Activated CD4-positive, alpha-beta T cell treated with anti-CD3 and anti-CD28 coated beads for 24 hours (primary cell): ENCODE data around the gene SPATA31C1.
"Not testable (repeated sequence)": the region's sequence is repeated elsewhere in the genome, so short reads cannot be mapped to it uniquely, and the experiment has no call there.

Experiments used
- DNase-seq, 2 donors: peaks; one replicate each; pipeline ENCODE4 v3.0.0-alpha.2; 2020; ENCODE audit warnings: low read depth in 2 of 2

SPATA31C1 gene

DNA sequence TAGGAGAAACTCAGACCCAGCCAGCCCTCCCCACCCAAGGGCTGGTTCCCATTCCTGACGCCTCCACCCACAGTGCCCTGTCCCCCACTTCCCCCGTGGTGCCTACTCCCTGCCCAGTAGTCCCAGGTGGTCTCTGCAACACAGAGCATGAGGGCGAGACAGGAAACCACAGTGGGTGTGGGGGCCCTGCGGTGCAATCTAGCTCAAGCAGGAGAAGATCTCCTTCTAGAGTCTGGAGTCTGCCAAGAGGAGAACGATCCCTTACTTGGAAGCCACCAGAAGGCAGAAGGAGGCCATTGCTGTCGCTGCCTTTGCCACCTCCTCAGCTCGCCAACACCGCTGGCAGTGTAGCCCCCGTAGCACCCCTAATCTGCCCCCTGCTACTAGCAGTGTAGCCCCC is 20.2 kb downstream of the SPATA31C1 start:
- not testable (repeated sequence) for DNase-seq

DNA sequence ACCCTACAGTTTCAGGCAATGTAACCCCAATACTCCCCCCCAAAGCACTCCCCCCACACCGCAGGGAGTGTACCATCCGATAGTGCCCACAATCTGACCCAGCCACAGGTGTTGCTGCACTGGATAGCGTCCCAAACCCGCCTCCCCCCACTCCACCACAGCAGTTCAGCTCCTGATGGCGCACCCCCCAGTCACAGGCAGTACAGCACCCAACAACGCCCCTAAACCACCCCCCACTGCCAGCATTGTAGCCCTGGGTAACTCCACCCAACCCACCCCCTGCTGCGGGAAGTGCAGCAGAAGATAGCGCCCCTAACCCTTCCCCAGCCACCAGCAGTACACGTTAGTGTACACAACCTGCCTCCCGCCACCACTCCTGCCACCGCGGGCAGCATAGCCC is 20.6 kb downstream of the SPATA31C1 start:
- DNase-seq, result not testable (repeated sequence)

DNA sequence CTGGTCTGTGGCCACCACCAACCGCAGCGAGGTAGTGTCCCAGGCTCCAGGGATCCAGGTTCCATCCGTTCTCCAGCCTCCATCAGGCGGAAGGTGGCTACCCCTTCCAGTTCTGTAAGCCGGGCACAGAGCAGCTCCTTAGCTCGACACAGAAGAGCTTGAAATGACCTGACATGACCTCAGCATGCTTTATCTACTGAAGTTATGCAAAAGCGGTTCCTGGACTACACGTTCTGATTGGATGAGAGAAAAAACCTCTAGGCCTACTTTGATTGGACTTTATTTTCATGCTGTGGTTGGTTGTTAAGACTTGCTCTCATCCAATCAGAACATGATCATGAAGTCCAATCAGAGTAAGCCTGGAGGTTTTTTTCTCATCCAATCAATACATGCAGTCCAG is 21.3 kb downstream of the SPATA31C1 start:
- DNase-seq, result not testable (repeated sequence)

DNA sequence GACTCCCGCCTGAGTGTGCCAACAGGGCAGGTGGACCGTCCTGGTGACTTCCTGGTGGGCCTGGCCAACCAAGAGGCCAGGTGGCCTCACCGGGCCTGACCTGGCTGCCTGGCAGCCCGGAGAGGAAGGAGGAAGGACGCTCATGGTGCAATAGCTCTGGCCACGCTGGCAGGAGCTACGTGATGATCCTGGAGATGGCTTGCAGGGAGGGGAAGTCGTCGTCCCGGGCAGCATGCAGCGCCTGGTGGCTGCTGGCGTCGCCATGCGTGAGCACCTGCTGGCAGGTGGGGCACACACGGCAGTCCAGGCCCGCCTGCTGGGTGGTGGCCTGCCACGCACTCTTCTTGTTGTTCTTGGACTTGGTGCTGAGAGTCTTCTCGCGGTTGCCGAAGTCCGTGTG is 26.3 kb downstream of the SPATA31C1 start:
- DNase-seq, result no peak

DNA sequence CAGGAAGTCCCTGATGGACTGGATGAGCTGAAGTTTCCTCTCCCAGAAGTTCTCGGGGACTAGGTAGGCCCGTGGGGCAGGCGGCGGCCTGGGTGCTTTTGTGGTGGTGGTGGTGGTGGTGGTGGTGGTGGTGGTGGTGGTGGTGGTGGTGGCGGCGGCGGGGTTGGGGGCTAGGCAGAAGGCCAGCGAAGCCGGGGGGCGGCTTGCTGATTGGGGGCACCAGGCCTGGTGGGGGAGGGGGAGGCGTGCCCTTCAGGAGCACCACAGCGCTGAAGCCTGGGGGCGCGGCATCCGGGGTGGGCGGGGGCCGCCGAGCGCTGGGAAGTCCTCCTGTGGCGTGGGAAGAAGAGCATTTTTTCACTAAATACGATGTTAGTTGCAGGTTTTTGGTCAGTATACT is 26.9 kb downstream of the SPATA31C1 start:
- no peak for DNase-seq

DNA sequence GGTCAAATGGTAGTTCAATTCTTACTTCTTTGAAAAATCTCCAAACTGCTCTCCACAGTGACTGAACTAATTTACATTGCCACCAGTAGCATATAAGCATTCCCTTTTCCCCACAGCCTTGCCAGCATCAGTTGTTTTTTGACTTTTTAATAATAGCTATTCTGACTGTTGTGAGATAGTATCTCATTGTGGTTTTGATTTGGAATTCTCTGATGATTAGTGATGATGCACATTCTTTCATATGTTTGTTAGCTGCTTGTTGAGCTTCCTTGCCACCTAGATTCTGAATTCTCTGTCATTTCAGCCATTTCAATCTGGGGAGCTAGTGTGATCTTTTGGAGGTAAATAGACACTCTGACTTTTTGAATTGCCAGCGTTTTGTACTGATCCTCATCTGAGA is 32.5 kb downstream of the SPATA31C1 start:
- no peak for DNase-seq

DNA sequence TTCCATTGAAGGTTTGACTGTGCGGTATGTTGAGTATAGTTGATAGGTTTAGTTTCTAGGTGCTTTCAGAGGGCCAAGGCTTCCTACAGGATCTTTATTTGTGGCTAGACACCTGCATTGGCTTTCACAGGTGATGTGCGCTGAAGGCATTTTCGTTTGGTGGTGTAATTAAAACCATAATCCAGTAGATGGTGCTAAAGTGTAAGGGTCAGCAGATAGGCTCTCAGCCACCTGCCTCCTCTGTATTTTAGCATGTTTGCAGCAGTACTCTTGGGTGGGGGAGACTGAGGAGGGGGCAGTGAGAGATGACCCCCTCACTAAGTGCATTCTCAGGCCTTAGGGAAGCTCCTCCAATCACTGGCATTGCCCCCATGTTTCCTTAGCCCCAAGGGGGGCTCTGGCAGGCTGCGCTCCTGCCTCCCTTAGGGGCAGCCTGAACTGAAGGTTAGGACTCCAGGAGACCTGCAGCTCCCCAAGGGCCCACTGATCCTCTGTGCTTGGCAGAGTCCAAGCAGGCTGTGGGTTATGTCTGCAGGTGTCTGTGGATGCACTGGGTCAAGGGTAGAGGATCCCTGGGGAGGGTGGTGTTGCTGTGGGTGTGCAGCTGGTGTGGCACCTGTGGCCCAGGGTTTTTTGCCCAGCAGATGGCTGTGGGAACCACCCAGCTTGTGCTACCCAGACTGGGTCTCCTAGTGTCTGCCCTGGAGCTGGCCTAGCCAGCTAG is 33.2 kb downstream of the SPATA31C1 start:
- no peak for DNase-seq

DNA sequence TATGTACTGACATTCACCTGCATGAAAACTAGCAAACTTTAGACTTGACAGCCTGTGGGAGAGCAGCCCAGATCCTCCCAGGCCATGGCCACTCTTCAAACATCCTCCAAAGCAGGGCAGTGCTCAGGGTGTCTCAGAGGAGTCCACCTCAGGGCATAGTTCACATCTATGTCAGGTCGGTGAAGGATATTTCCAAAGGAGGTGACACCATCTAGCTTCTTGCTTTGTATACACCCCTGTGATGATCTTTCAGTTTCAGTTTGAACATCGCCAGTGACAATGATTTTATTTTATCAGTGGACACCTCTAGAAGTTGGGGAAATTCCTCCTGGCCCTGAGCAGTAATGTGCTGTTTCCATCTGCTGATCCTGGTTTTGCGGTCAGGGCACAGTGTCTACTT is 36.5 kb downstream of the SPATA31C1 start:
- no peak for DNase-seq

DNA sequence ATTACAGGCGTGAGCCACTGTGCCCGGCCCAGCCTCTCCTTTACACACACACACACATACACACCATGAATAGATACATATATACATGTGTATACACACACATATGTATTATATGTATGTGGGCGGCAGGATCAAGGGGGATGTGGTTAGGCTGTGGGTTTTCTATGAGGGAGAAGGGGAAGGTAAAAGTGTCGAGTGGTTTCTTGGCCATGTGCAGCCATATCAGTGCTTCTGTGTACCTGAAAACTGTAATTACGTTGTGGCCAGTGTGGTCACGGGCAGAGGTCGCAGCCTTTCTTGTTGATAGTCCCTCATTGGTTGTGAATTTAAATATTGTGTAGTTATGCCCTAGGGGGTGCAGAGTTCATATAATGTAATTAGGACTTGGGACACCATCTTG is 40.1 kb downstream of the SPATA31C1 start:
- DNase-seq, result no peak

DNA sequence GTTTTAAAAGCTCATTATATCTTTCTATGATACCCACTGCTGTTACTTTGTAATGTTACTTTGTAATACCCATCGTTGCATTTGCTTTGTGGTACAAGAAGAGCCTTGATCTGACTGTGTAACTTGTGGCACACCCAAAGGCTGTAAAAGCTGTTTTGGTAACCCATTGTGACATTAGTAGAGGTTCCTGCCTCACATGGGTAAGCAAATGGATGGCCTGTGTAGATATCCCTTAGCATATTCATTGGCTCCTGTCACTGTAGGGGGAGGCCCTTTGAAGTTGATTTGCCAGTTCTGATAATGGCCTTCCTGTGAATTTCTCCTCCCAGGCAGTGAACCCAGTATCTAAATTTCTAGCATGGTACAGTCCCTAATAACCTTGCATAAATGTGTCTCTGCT is 40.8 kb downstream of the SPATA31C1 start:
- no peak for DNase-seq

DNA sequence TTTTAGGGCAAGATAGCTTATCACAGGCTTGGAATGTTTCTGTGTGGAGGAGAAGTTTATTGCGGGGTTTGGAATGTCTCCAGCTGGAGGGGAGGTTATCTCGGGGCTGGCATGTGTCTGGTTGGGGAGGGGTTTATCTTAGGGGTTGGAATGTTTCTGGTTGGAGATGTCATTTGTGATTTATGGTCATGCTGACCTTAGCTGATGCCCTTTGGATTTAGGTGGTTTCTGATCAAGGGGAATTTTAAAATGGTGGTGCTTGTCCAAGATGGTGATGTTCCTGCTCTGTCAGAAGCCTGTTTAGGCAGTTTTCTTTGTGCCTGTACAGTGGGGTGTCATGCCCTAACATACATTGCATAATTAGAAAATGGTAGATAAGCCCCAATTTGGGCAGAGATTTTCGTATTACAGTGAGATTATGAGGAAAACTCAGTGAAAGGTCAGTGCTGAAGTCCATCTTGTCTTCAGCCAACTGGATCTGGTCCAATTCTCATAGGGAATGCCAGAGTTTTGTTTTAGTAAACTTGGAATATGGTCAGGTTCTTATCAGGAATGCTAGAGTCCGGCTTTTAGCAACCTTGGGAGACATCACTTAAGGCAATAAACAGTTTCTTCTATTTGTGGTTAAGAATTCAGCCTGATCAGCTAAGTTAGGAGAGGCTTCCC is 42.3 kb downstream of the SPATA31C1 start:
- no peak for DNase-seq

DNA sequence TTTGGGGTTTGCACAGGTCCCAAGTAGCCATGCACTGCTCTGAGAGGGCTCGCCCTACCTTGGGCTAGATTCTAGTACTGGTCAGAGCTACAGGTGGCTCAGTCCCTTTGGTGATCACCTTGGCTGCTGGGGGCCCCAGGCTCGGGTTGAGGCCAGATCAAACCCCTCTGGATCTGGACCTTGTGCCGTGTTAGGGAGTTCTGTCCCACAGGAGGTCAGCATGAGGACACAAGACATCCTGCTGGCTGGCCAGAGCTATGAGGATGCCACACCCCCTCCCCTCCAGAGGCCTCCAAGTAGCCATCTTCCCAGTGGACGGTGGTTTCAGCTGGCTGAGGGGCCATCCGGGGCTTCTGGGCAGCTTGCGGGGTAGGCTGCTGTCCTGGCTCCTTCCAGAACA is 46.0 kb downstream of the SPATA31C1 start:
- no peak for DNase-seq

DNA sequence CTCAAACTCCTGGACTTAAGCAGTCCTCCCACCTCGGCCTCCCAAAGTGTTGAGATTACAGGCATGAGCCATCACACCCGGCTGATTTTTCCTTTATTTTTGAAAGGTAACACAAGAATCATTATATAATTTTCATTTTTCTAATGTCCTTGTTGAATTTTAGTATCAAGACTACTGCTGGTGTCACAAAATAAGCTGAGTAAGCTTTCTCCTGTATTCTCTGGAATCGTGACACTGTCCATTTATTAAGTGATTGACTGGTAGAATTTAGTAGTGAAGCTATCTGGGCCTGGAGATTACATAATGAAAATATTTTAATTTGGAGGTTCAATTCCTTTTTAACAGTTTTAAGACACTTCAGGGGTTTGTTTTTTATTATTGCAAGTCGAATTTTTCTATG is 47.1 kb downstream of the SPATA31C1 start:
- no peak for DNase-seq

DNA sequence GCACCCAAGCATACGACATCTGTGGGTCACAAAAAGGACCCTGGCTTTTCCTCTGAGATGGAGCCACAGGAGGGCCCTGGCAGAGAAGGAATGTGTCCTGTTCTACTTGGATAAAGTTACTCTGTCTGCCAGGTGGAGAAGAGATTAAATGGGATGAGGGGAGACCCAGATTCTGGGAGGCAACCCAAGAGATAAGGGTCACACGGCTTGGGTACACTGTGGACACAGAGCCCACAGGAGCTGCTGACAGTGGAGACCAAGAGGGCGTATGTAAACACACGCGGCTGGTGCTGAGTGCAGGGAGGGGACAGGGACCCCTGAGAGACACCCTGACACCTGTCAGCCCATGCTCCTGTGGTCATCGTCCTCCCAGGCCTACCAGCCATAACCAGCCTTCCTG is 50.4 kb downstream of the SPATA31C1 start:
- DNase-seq, result no peak

DNA sequence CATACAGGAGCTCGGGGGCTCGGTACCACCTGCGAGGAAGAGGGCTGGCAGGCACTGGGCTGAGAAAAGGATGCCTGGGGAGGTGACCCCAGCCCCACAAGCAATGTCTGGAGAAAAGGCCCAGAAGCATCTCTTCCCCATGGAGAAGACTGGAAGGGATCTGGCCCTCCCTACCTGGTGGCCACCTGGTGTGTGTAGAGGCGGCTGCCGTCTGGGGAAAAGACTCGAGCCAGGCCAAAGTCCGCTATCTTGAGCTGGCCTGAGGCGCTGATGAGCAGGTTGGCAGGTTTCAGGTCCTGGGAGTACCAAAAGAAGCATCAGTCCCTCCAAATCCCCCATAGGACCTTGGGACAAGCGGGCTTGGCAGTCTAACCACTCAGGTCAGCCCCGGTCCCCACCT is 52.8 kb downstream of the SPATA31C1 start:
- no peak for DNase-seq

DNA sequence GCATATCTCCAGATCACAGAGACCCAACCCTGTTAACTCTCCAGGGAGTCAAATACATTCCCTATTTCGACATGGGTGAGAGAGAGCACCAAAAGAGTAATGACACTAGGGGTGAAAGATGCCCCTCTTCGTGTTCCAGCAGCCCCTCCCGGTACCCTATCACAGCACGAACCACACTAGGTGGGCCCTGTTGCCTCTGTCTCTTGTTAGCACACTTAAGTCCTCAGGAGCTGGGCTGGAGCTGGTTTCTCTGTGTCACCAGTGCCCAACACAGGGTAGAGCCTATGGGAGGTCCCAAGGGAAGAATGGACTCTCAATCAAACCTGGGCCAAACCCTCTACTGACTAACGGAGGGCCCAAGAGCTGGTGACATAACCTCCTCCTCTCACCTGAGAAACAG is 55.4 kb downstream of the SPATA31C1 start:
- DNase-seq, result no peak
